ENCODE measurements around the gene FAM204A.

GRCh38 chr10:118301211-118301610, 40.9 kb downstream of the FAM204A start:
- TF ChIP-seq POLR2A (IDR thresholded peaks at IDR 0.05) = no peak
- no peak for TF ChIP-seq CTCF (IDR thresholded peaks at IDR 0.05)
